ENCODE measurements around the gene SCAMP4.

SCAMP4 gene, protein sequence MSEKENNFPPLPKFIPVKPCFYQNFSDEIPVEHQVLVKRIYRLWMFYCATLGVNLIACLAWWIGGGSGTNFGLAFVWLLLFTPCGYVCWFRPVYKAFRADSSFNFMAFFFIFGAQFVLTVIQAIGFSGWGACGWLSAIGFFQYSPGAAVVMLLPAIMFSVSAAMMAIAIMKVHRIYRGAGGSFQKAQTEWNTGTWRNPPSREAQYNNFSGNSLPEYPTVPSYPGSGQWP

DNA sequence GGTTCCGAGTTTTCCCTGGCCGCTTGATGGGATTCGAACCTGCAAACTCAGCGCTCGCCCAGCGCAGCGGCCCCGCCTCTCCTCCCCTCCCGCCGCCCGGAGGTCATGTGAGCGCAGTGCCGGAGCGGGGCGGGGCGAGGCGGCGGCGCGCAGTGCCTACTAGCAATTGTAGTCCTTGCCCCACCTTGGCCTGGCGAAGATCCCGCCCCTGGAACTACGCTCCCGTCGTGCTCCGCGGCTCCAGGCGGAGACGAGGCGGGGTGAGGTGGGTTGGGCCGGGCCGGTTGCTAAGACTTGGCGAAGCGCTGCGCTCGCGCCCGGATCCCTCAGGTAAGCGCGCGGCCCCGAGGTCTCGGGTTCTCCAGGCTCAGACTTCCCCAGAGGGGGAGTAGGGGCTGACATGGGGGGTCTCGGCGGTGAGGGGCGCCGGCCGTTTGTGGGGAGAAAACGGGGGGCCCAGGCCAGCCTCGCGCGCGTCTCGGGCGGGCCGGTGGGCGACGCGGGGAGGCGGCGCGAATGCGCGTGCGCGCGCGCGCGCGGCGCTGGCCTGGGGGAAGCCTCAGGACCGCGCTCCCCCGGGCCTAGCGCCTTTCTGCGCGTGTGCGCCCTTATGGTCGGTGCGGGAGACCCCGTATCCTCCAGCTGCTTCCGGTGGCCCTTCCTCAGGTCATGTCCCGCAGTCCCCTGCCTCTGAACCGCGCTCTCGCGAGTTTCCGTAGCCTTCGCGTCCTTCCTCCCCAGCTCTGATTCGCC is at the start of gene SCAMP4, which contains the start of gene ADAT3:
TSS of gene SCAMP4 (plus strand) at position 290 of the 753 bp plus-strand sequence. CDS start 9,621 bp downstream, outside the sequence.
TSS of gene ADAT3 (plus strand) at position 290 of the 753 bp plus-strand sequence. CDS start 6,649 bp downstream, outside the sequence.
- peak; percentile 98 for DNase-seq

DNA sequence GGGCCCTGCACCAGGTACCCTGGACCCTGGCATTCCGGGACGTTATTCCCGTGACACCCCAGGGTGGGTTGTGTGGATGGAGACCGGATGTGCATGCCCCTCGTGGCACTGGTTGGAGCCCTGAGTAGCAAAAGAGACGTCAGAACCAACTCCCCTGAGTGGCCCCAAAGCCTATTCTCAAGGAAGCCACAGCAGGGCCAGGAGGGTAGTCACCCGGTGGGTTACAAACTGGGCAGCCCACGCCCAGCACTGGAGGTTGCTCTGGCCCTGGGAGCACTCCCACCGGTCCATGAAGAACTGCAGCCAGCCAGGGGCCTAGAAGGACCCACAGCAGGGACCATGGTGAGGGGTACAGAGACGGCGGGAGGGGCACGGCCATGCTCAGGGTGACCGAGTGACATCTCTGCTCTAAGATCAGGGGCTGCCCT is 49.4 kb upstream of the SCAMP4 start:
- DNase-seq, result no peak

DNA sequence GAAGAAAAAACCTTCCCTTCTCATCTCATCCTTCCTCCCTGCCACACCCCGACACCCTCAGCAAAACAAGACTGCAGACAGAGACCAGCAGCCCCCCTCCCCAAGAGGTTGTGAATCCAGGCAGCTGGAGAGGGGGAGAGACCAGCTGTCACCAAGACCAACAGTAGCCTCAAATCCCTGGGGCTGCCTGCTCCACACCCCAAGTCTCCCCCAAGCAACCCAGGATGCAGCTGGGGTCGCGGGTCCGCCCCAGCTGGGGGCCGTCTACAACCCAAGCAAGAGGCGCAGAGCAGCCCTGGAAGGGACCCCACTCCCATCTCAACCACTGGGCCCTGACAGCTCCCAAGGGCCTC is 48.9 kb upstream of the SCAMP4 start:
- no peak for DNase-seq

DNA sequence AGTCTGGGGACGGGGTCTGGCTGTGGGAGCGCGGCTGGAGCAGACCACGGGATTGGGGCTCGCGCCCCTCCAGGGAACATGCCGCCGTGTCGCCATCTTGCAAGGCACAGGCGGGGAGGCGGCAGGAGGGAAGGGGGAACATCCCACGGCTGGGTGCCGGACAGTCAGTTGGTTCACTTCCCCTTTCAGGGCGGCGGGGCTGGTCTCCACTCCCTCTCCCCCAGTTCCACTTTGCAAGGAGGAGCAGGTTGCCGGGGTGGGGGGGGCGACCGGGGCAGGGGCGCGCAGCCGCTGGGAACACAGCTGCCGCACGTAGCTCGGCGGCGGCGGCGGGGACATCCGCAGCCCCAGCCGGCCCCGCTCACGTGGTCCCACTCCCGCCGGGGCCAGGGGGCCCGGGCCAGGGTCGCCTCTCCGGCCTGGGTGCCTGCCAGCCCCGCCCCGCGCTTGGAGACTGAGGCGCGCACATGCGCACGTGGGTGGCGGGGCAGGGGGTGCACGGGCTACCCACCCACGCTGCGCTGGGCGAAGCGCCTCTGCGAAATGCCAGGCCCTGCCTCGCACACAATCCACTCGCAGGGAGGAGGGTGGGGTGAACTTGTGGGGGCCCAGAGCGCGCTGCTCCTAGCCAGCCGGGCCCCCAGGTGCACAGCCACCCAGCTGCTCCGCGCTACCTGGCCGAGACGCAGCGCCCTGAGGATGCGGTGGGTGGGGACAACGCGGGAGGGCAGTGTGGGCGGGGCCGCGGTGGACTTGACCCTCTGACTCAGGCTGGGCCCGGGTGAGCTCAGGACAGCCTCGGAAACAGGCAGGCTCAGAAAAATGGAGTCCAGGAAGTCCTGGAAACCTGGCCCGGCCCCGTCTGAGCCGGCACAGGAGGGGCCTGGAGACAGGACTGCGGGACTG is 48.2 kb upstream of the SCAMP4 start:
- peak; percentile 61 for DNase-seq

DNA sequence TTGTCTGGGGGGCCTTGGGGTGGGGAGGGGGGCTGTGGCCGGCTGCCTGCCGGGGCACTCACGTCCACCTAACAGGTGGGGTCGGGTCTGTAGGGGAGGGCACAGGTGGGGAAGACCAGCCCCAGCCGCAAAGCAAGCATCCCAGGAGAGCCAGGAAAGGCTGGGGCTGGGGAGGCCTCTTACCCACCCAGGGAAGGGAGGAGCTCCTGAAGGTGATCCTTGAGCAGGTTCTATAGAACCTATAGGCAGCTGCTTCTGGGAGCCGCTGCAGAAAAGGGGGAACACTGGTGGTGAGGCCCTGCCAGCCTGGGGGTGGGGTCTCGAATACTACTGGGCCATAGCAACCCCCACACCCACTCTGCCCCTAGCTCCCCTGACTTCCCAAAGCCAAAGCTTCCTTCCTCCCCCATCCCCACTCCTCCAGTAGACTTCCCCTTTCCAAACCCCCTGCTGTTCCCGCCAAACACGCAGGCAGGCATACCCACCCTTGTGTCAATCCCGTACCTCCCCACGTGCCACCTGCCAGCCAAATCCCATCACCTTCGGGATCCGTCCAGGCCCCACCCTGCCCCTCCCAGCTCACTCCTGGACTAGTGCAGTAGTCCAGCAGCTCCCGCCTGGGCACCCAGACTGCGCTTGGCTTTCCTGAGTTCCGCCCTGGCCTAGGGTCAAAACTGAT is 47.4 kb upstream of the SCAMP4 start:
- DNase-seq, result no peak

DNA sequence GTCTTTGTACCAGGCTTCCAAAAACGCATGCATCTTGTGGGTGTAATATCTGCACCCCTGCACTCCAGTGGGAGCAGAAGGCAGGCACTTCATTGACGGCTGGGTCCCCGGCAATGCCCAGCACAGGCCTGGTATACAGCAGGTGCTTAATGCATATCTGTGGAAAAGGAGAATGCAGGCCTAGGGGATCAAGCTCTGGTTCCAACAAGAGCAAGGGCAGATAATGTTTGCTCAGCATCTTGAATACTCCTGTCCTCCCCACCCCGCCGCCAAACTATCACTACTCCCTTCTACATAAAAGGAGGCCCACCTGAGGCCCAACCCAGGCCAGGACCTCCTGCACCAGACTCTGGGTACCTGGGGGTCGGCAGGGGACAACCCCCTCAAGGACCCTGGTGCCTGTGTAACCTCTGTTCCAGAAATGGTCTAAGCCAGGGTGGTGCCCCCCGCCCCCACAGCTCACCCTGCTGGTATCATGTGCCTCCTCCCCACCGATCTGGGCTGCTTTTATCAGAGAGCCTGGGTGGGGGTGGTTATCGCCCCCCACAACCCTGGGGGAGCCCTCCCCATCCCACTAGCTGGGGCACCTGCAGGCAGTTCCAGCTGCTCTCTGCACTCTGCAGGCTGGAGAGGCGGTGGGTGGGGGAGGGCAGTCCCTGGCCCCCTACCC is 46.7 kb upstream of the SCAMP4 start:
- no peak for DNase-seq

DNA sequence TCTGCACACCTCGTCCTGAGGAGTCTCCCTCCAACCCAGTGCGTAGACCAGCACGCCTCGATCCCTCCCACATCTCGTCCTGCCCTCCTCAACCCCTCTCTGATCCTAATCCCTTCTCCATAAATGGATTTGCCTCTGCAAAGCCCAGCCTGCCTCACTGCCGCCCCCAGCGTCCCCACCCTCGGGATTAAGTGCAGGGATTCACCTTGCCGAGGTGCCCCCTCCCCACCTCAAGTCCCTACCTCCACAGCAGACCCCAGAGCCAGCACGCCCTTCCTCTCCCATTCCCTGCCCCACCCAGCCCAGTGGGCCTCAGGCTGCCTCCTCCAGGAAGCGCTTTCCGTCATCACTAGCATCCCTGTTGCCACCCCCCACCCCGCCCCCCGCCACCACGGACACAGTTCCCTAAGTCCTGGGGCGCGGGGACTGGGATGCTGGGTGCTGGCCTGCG is 45.8 kb upstream of the SCAMP4 start:
- DNase-seq, result no peak

DNA sequence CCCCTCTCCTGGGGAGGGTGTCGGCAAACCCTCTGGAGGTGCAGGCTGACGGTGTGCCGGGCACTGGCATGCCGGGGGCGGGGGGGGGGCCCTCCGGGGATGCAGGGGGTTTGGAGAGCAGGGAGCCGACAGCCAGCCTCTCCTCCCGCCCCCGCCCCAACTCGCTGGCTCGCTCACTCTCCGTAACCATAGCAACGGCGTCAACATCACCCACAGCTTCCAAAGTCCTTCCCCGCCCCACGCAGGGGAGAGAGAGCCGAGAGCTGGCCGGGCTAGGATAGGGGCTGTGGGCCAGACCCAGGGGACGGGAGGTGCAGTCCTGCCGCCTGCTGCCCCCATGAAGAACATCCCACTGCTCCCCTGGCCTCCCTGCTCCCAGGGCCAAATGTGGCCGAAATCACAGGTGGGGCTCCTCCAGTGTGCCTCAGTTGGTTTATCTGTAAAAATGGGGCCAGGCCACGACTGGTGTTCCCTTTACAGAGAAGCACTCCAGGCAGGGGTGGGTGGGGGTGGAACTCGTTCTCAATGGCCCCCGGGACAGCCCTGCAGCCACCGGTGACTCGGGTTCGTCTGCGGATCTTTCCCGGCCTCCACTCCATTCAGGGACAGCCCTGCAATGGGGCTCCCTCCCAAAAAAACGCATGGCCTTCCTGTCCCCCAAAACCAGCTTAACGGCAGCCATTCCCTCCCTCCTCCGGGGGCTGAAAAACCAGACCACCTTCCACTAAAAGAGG is 45.0 kb upstream of the SCAMP4 start:
- DNase-seq, result peak; percentile 65

DNA sequence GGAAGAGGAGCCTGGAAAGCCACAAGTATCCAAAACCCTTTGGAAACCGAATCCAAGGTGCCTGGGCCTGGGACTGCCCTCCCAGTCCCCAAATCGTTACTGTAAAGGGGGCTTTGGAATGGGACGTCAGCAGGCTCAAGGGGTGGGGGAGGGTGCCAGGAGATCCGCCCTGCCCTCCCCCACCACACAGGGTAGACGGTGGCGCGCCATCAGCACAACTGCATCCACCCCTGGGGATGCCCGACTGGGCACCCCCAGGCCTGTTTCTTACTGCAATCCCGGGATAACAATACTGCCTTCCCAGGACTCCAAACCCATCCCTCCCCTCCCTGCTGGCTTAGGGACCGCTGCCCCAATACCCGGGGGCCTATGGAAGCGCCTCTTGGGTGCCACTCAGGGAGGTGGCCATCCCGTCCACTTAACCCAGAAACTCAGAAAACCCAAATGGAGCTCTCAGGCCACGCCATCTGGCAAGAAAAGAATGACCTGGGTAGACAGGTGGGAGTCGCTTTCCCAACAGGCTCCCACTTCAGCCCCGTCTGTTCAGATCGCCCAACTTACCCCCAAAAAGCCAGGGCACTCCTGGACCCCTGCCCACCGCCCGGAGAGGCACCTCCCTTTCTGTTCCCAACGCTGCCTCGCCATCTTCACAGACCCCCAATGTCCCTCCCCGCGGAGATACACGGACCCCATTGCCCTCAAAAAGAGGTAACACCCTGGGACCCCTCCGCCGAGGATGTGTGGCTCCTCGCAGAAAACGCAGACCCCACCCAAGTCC is 44.2 kb upstream of the SCAMP4 start:
- no peak for DNase-seq

DNA sequence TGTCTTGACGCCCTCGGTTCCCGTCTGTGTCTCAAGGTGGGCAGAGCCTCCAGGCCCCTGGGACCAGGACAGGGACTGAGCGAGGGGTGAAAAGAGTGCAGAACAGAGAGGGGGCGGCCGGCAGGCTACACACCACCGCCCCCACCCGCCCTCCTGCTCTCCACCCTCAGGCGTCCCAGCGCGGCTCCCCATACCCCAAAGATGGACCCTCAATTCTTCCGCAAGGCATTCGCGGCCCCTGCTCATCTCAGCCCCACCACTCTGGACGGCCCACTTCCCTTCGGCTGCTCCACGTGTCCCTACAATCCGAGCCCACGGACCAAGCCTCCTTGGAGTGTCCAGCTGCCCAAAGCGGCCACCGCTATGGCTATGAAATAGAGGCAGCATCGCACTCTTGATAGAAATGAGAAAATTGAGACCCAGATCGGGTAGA is 43.6 kb upstream of the SCAMP4 start:
- no peak for DNase-seq

DNA sequence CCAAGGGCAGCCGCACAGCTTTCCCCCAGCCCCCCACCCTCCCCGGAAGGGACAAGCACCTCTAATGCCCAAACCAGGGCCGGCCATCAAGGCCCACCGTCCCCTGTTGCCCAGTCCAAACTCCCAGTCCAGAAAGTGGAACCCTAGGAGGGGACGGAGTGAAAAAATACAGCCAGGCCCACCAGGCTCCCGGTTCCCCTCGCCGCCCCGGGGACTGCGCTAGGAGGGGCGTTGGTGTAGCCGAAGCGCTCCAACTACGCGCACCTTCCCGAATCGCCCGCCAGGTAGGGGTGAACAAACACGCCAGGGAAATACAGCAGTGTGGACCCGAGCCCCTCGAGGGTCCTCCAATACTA is 43.2 kb upstream of the SCAMP4 start:
- no peak for DNase-seq

DNA sequence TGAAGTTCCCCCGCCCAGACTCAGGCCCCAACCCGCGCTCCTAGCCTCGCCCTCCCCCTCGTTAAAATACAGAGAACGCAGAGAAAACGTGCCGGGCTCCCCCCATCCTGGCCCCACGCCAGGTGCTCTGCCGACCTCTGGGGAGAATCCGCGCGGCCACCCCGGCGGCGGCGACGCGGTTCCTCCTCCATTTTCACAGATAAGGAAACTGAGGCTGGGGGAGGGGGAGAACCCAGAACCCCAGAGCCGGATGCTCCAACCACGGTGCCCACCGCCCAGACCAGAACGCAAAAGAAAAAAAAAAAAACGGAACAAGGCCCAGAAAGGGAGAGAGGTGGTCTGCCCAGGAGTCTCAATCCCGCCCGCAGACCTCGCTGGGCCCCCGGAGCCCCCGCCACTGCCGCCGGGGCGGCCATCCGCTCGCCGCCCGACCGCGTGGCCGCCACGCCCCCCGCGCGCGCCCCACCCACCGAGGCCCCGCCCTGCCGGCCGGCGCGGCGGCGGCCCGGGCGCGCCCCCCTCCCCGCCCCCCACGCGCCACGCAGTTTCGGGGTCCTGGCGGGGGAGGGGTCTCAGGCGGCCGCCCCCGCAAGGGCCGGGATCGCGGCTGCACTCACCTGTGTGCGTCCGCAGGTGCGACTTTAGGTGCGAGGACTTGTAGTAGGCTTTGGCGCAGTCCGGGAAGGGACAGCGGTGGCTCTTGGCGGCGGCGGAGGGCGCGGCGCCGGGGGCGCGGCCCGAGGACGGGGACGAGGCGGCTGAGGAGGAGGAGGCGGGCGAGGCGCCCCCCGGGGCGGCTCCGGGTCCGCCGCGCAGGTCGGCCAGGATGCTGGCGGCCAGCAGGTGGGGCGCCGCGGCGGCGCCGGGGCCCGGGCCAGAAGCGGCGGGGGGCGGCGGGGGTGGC is 42.5 kb upstream of the SCAMP4 start:
- peak; percentile 71 for DNase-seq

DNA sequence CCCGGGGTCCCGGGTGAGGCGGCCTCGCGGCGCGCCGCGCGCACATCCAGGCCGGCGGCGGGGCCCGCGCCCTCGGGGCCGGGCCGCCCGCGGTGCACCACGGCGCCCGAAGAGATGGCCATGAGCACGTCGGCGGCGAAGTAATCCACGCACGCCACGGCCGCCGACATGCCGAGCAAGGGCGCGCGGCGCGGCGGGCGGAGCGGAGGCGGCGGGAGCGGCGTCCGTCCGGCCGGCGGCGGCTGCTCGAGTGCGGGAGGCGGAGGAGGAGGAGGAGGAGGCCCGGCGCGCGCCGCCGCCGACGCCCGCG is 41.9 kb upstream of the SCAMP4 start, which contains the start of gene KLF16:
TSS of gene KLF16 (minus strand) at position 252 of the 310 bp plus-strand sequence. CDS start at position 170, 82 bp downstream.
- DNase-seq, result no peak

DNA sequence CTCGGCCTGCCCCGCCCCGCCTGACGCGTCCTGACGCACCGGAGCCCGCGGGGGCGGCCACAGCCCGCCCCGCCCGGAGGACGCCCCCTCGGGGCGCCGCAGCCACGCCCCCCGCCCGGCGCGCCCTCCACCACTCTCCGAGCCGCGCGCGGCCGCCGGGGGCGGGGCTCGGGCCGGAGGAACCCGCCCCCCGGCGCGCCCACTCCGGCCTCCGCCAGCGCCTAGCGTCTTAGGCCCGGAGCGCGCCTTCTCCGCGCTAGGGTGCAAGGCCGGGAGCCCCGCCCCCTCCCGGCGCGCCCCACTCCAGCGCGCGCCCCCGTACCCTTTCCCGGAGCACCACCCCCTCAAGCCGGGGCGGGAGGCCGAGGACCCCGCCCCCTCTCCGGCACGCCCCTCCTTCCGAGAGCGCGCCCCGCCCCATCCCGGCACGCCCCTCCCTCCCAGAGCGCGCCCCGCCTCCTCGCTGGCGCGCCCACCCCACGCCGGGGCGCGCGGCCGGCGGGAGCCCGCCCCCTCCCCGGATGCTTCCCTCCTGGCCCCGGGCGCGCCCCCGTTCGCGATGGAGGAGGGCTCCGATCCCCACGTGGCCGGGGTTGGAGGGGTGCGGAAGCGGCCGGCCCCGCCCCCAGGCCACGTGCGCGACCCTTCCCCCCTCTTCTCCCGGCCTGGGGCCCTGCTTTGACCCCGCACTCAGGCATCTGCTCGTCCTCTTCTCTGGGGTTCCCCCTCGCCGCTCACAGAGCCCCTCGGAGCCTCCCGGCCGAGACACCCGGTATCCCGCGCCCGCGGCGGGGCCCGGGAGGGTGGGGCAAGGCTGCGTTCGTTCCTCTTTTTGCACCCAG is 41.3 kb upstream of the SCAMP4 start:
- peak; percentile 94 for DNase-seq

DNA sequence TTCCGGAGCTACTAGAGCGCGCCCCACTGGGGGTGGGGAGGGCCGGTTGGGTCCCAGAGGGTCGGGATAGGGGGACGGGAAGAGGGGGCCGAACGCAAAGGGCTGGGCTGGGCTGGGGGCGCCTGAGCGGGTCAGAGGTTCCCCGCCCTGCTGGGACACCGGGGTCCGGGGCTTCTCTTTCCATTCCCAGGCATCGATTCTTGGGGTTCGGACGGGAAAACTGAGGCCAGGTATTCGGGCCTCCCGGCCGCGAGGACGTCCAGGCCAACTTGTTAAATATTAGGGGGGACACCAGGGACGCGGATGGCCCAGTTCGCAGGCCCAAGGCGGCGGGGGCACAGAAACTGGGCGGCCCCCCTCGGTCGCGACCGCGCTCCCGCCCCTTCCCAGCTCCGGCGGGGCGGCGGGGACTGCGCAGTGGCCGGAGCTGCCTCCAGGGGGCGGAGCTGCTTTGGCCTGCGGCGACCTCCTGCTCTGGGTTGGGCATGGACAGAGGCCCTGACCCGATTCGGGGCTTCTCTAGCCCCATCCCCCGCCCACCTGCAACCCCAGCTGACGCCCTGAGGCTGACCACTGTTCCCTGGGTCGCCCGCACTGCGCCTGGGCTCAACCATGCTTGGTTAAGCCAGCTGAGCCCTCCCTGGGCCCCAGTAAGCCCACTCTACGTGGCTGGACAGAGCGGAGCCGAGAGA is 40.6 kb upstream of the SCAMP4 start:
- DNase-seq, result peak; percentile 70

DNA sequence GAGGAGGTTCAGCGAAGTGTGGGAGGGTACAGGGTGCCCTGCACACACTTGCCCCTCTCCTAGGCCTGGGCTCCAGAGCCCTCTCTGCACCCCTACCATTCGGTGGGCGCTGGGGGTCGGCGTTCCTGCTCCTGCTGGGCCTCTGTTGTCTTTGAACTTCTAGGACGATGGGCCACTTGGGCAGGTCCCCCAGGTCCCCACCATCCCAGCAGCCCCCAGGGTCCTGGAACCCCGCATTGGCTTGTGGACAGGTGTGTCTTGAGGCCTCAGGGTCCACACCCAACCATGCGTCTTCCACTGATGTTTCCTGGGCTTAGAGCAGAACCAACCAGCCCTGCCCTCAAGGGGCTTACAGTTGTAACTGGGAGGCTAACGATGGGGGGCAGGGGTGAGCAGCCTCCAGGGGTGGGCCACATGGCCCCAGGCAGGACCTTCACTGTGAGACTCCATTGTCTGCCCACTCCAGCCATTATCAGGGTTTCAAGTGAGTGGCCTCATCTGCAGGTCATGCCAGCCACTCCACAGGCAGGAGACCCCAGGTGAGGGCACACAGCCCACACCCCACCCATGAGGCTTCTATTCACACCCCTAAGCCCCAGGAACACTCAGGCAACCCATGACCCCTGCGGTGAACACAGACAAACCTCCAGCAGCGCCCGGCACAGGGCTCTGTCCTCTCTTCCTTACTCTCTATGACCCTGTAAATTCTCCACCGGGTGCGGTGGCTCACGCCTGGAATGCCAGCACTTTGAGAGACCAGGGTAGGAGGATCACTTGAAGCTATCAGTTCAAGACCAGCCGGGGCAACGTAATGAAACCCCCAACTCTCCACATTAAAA is 39.8 kb upstream of the SCAMP4 start:
- DNase-seq, result no peak
